Hepatocyte (in vitro differentiated cells): Measurements from ENCODE around the gene ABI3BP. TPM values are rescaled to one million over a fixed set of nuclear protein-coding genes. Genes with fewer than 3 reads are reported as not detected.

Experiments used
- DNase-seq: peaks from one replicate; pipeline ENCODE4 v3.0.0-alpha.2; 2016; ENCODE audit warnings: low spot score
- H2AFZ ChIP-seq: fragments of 200-600 bp; sonication (generic); 2 replicates; pipeline ENCODE4 v1.6.0; 2016; ENCODE audit warnings: antibody characterized with exemption, mild to moderate bottlenecking
- H3K27ac ChIP-seq: fragments of 200-600 bp; sonication (generic); 2 replicates; pipeline ENCODE4 v1.5.1; 2016; ENCODE audit warnings: mild to moderate bottlenecking
- H3K27me3 ChIP-seq: fragments of 200-600 bp; sonication (generic); 2 replicates; pipeline ENCODE4 v1.6.1; 2016
- H3K36me3 ChIP-seq: fragments of 200-600 bp; sonication (generic); replicated peaks from 2 replicates; pipeline ENCODE4 v1.5.1; 2016; ENCODE audit warnings: low read depth; ENCODE audit not compliant: insufficient read depth
- H3K4me1 ChIP-seq: fragments of 200-600 bp; sonication (generic); 2 replicates; pipeline ENCODE4 v1.5.1; 2016; ENCODE audit warnings: mild to moderate bottlenecking, moderate library complexity; ENCODE audit not compliant: insufficient read depth
- H3K4me2 ChIP-seq: fragments of 200-600 bp; sonication (generic); 2 replicates; pipeline ENCODE4 v1.6.0; 2016
- H3K4me3 ChIP-seq: fragments of 200-600 bp; sonication (generic); 2 replicates; pipeline ENCODE4 v1.5.1; 2016; ENCODE audit warnings: mild to moderate bottlenecking
- H3K79me2 ChIP-seq: fragments of 200-600 bp; sonication (generic); 2 replicates; pipeline ENCODE4 v1.6.0; 2017; ENCODE audit warnings: mild to moderate bottlenecking
- H3K9me2 ChIP-seq: fragments of 200-600 bp; sonication (generic); replicated peaks from 2 replicates; pipeline ENCODE4 v1.6.0; 2017; ENCODE audit warnings: mild to moderate bottlenecking; ENCODE audit not compliant: insufficient read depth
- H3K9me3 ChIP-seq: fragments of 200-600 bp; sonication (generic); 2 replicates; pipeline ENCODE4 v1.5.1; 2016; ENCODE audit warnings: low read depth, mild to moderate bottlenecking
- H4K20me1 ChIP-seq: fragments of 200-600 bp; sonication (generic); 2 replicates; pipeline ENCODE4 v1.6.0; 2016; ENCODE audit warnings: mild to moderate bottlenecking; ENCODE audit not compliant: insufficient read depth, poor library complexity, severe bottlenecking
- EZH2 ChIP-seq: fragments of 200-600 bp; sonication (generic); IDR thresholded peaks from 2 replicates; pipeline ENCODE4 v1.6.1; 2016; ENCODE audit warnings: antibody characterized with exemption, mild to moderate bottlenecking, borderline replicate concordance
- EZH2phosphoT487 ChIP-seq: fragments of 200-600 bp; sonication (generic); IDR thresholded peaks from one replicate; pipeline ENCODE4 v1.6.1; 2018; ENCODE audit warnings: antibody characterized with exemption, mild to moderate bottlenecking, low read depth, moderate library complexity; ENCODE audit not compliant: unreplicated experiment, severe bottlenecking
- WGBS: methylation state at CpG from one replicate; pipeline ENCODE4 v1.1.6; 2016; ENCODE audit warnings: low lambda C conversion rate; ENCODE audit errors: missing lambda C conversion rate; 5-methylcytosine and 5-hydroxymethylcytosine counted together
- polyA plus RNA-seq: library from polyadenylated mRNA; unstranded; fragments of >200 nt; fragmentation: Nextera tagmentation; extraction: Ambion mirVana; gene quantifications from 2 replicates; pipeline ENCODE4 v1.2.1, GENCODE V29; 2016
- total RNA-seq: library from RNA; depleted of rRNA; stranded (reverse); fragments of >200 nt; gene quantifications from 2 replicates; pipeline ENCODE4 v1.2.3, GENCODE V29; 2014
- TF ChIP-seq, protein P1 (sequence below): fragments of 200-600 bp; sonication (generic); IDR thresholded peaks from 2 replicates; pipeline ENCODE4 v1.5.1; 2016; ENCODE audit warnings: antibody characterized with exemption, mild to moderate bottlenecking; ENCODE audit not compliant: poor library complexity

ABI3BP gene
- total and polyA plus RNA-seq, 2 experiments from 2014 or later = 10.4 to 18.6 TPM

DNA sequence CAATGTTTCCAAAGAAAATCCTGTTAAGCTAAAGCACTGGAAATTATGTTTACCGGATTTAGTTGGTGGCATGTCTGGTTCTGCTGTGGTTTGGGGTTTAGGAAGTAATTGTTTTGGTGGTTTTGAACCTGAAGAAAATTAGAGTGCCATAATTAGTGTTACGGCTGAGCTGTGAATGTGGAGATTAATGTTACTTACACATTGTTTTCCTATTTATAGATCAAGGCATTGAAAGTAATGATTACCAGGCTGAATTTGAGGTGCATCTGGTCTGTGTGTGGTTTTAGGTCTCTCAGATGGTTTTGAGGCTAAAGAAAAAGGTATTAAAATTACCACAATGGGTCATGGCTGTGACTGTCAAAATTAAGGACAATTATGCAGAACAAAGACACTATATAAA is 155.1 kb downstream of the ABI3BP start:
- Histone ChIP-seq H3K9me3 (no peaks in the 10 kb centered on the region), H3K36me3 (no peaks in the 10 kb centered on the region), H3K4me2 (no peak overlapping the region), H3K27ac (no peak overlapping the region), H2AFZ (no peak overlapping the region), H3K79me2 (no peaks in the 10 kb centered on the region), H3K4me1 (no peaks in the 10 kb centered on the region), H3K27me3 (no peaks in the 10 kb centered on the region), H3K9me2 (no peaks in the 10 kb centered on the region), H4K20me1 (no peaks in the 10 kb centered on the region), H3K4me3 (no peak overlapping the region)
- no peak for DNase-seq
- 91% methylated on average over 2 of the region's 2 CpGs for WGBS
- TF ChIP-seq EZH2phosphoT487 (no peak), EZH2 (no peak)
- TF ChIP-seq, protein P1, sequence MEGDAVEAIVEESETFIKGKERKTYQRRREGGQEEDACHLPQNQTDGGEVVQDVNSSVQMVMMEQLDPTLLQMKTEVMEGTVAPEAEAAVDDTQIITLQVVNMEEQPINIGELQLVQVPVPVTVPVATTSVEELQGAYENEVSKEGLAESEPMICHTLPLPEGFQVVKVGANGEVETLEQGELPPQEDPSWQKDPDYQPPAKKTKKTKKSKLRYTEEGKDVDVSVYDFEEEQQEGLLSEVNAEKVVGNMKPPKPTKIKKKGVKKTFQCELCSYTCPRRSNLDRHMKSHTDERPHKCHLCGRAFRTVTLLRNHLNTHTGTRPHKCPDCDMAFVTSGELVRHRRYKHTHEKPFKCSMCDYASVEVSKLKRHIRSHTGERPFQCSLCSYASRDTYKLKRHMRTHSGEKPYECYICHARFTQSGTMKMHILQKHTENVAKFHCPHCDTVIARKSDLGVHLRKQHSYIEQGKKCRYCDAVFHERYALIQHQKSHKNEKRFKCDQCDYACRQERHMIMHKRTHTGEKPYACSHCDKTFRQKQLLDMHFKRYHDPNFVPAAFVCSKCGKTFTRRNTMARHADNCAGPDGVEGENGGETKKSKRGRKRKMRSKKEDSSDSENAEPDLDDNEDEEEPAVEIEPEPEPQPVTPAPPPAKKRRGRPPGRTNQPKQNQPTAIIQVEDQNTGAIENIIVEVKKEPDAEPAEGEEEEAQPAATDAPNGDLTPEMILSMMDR = no peak

GRCh38 chr3:100836661-100837060 is 156.6 kb downstream of the ABI3BP start:
- H3K4me1 ChIP-seq = no peaks in the 10 kb centered on the region
- H4K20me1 ChIP-seq = no peaks in the 10 kb centered on the region
- H3K36me3 ChIP-seq = no peaks in the 10 kb centered on the region
- TF ChIP-seq, protein P1 = no peak
- no peak for TF ChIP-seq EZH2
- TF ChIP-seq EZH2phosphoT487 = no peak
- no peak overlapping the region for H2AFZ ChIP-seq
- no peak for DNase-seq
- H3K4me3 ChIP-seq = no peak overlapping the region
- no peak overlapping the region for H3K27ac ChIP-seq
- no peaks in the 10 kb centered on the region for H3K27me3 ChIP-seq
- H3K4me2 ChIP-seq = no peak overlapping the region
- no peaks in the 10 kb centered on the region for H3K79me2 ChIP-seq
- 96% methylated on average over 1 of the region's 1 CpG for WGBS
- no peaks in the 10 kb centered on the region for H3K9me3 ChIP-seq
- no peaks in the 10 kb centered on the region for H3K9me2 ChIP-seq

GRCh38 chr3:100834332-100834731 is 158.9 kb downstream of the ABI3BP start:
- no peaks in the 10 kb centered on the region for H3K36me3 ChIP-seq
- no peak for DNase-seq
- no peaks in the 10 kb centered on the region for H3K79me2 ChIP-seq
- no peaks in the 10 kb centered on the region for H4K20me1 ChIP-seq
- no peak overlapping the region for H2AFZ ChIP-seq
- H3K4me1 ChIP-seq = no peaks in the 10 kb centered on the region
- H3K27ac ChIP-seq = no peak overlapping the region
- TF ChIP-seq EZH2phosphoT487 = no peak
- no peaks in the 10 kb centered on the region for H3K9me3 ChIP-seq
- no peaks in the 10 kb centered on the region for H3K9me2 ChIP-seq
- no peak overlapping the region for H3K4me3 ChIP-seq
- H3K27me3 ChIP-seq = no peaks in the 10 kb centered on the region
- H3K4me2 ChIP-seq = no peak overlapping the region
- WGBS = 92% methylated on average over 5 of the region's 5 CpGs

DNA sequence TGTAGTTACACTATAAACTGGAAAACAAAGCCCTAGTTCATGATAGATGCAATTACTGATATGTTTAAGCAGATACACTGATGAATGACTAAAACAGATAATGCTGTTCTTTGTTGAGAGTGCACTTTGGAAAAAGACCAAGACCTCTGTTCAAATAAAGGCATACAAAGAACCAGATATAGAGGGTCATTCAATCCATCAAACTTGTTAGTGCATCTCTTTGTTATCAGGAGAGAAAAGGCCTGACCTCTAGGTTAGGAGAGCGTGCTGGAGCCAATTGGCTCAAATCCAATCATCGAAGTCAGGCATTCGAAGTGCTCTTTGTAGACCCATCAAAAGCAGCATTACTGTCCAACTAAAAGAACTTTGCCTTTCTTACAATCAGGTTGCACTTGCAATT is 159.7 kb downstream of the ABI3BP start:
- DNase-seq = no peak

More for the DNA sequence above, 159.7 kb downstream of the ABI3BP start:
- no peaks in the 10 kb centered on the region for H3K4me1 ChIP-seq
- H3K27me3 ChIP-seq = no peaks in the 10 kb centered on the region
- no peak overlapping the region for H3K27ac ChIP-seq
- no peaks in the 10 kb centered on the region for H3K9me2 ChIP-seq
- no peak overlapping the region for H3K4me2 ChIP-seq
- no peaks in the 10 kb centered on the region for H4K20me1 ChIP-seq
- no peak for TF ChIP-seq EZH2
- TF ChIP-seq, protein P1 = no peak
- no peak for TF ChIP-seq EZH2phosphoT487
- 79% methylated on average over 3 of the region's 3 CpGs for WGBS
- H3K4me3 ChIP-seq = no peak overlapping the region
- H2AFZ ChIP-seq = no peak overlapping the region
- no peaks in the 10 kb centered on the region for H3K9me3 ChIP-seq
- no peaks in the 10 kb centered on the region for H3K36me3 ChIP-seq
- no peaks in the 10 kb centered on the region for H3K79me2 ChIP-seq
